HG03521 (cell line): ENCODE data around the gene PNLIPRP2.

ENCODE experiments used
- ATAC-seq: cut with Tn5 transposase; IDR thresholded peaks from one replicate; pipeline ENCODE4 v1.9.1; 2021; ENCODE audit warnings: mild to moderate bottlenecking, moderate library complexity; ENCODE audit not compliant: unreplicated experiment

The PNLIPRP2 gene

GRCh38 chr10:116620423-116621400 lies at the start of gene PNLIPRP2:
Gene PNLIPRP2, plus strand, starts transcription at chr10:116620953.
- ATAC-seq: no peak

GRCh38 chr10:116574797-116575196 lies 46.0 kb upstream of the PNLIPRP2 start:
- no peak for ATAC-seq

GRCh38 chr10:116587878-116588591 lies 32.7 kb upstream of the PNLIPRP2 start:
- no peak for ATAC-seq

- ATAC-seq: no peak
These were observed 31.8 kb upstream of the PNLIPRP2 start for GRCh38 chr10:116588995-116589394.

- ATAC-seq: no peak
These were observed 30.8 kb upstream of the PNLIPRP2 start for GRCh38 chr10:116589926-116590325.

- ATAC-seq: no peak
These were observed 29.9 kb upstream of the PNLIPRP2 start, which contains the start of gene PNLIPRP1 for GRCh38 chr10:116590590-116591444. Gene PNLIPRP1, plus strand, starts transcription at chr10:116590959. Its CDS starts 171 bp downstream, at chr10:116591130.

GRCh38 chr10:116593139-116593740 lies 27.5 kb upstream of the PNLIPRP2 start:
- no peak for ATAC-seq

GRCh38 chr10:116594525-116595035 lies 26.2 kb upstream of the PNLIPRP2 start:
- ATAC-seq: no peak

GRCh38 chr10:116596062-116596461 lies 24.7 kb upstream of the PNLIPRP2 start:
- no peak for ATAC-seq

- ATAC-seq: no peak
These were observed 23.2 kb upstream of the PNLIPRP2 start for GRCh38 chr10:116597543-116597942.

GRCh38 chr10:116598329-116598728 lies 22.4 kb upstream of the PNLIPRP2 start:
- ATAC-seq: no peak

GRCh38 chr10:116599991-116600390 lies 20.8 kb upstream of the PNLIPRP2 start:
- ATAC-seq: no peak

GRCh38 chr10:116602648-116603400 lies 17.9 kb upstream of the PNLIPRP2 start:
- ATAC-seq: no peak

GRCh38 chr10:116606061-116606483 lies 14.7 kb upstream of the PNLIPRP2 start:
- no peak for ATAC-seq

GRCh38 chr10:116607336-116607735 lies 13.4 kb upstream of the PNLIPRP2 start:
- no peak for ATAC-seq

GRCh38 chr10:116608686-116609594 lies 11.8 kb upstream of the PNLIPRP2 start:
- no peak for ATAC-seq

GRCh38 chr10:116610443-116611152 lies 10.2 kb upstream of the PNLIPRP2 start:
- no peak for ATAC-seq

- ATAC-seq: no peak
These were observed 9.6 kb upstream of the PNLIPRP2 start for GRCh38 chr10:116611153-116611545.
